Natural killer cell (primary cell): ENCODE measurements around the gene DYNC1LI1. TPM values are rescaled to one million over a fixed set of nuclear protein-coding genes. Genes with fewer than 3 reads are reported as not detected.

Experiments used
- ATAC-seq, 3 donors: fragments of 150-1000 bp in 2 of 3; fragments of 200-7000 bp in 1 of 3; cut with Tn5 transposase; 1 replicate in 1 of 3; 2 replicates in 2 of 3; pipeline ENCODE4 v1.10.0; 2021; ENCODE audit warnings: mild to moderate bottlenecking in 2 of 3, moderate library complexity in 2 of 3
- DNase-seq, 2 donors: peaks; one replicate each; pipeline versions ENCODE4 v3.0.0 to v3.0.0-alpha.2; 2013 to 2021; ENCODE audit warnings: mixed read lengths in 1 of 2
- H3K27ac ChIP-seq: one replicate; pipeline ENCODE4 v1.5.1; 2013; ENCODE audit warnings: mild to moderate bottlenecking, low read length
- H3K27me3 ChIP-seq: one replicate; pipeline ENCODE4 v1.6.1; 2013; ENCODE audit warnings: low read length; ENCODE audit not compliant: control insufficient read depth, insufficient read depth
- H3K36me3 ChIP-seq: one replicate; pipeline ENCODE4 v1.6.1; 2013; ENCODE audit warnings: low read length; ENCODE audit not compliant: control insufficient read depth, insufficient read depth
- H3K4me1 ChIP-seq: one replicate; pipeline ENCODE4 v1.6.1; 2013; ENCODE audit warnings: low read length; ENCODE audit not compliant: control insufficient read depth, insufficient read depth
- H3K4me3 ChIP-seq: one replicate; pipeline ENCODE4 v1.5.1; 2013; ENCODE audit warnings: low read length
- H3K9me3 ChIP-seq: one replicate; pipeline ENCODE4 v1.6.1; 2013; ENCODE audit warnings: low read length; ENCODE audit not compliant: control insufficient read depth, insufficient read depth
- H3K27ac Mint-ChIP-seq, 2 donors: one replicate each; pipeline ENCODE4 v1.8.0; 2022; ENCODE audit warnings: mild to moderate bottlenecking in 2 of 2, mixed read lengths in 2 of 2, moderate library complexity in 1 of 2
- H3K27me3 Mint-ChIP-seq, 2 donors: one replicate each; pipeline ENCODE4 v1.8.0; 2022; ENCODE audit warnings: low read depth in 2 of 2, mixed read lengths in 2 of 2
- H3K36me3 Mint-ChIP-seq: one replicate; pipeline ENCODE4 v1.8.0; 2022; ENCODE audit warnings: mixed read lengths
- H3K4me1 Mint-ChIP-seq, 2 donors: one replicate each; pipeline ENCODE4 v1.8.0; 2022; ENCODE audit warnings: mixed read lengths in 2 of 2
- H3K4me3 Mint-ChIP-seq: one replicate; pipeline ENCODE4 v1.8.0; 2022; ENCODE audit warnings: mild to moderate bottlenecking, moderate library complexity, mixed read lengths
- H3K9me3 Mint-ChIP-seq, 2 donors: one replicate each; pipeline ENCODE4 v1.8.0; 2022; ENCODE audit warnings: mixed read lengths in 2 of 2
- WGBS: methylation state at CpG from one replicate; pipeline ENCODE4 v1.1.7; 2013; ENCODE audit warnings: missing lambda C conversion rate; ENCODE audit not compliant: insufficient coverage; 5-methylcytosine and 5-hydroxymethylcytosine counted together
- intact Hi-C: fragments of 100-400 bp; cut with micrococcal nuclease; formaldehyde crosslinking; loops from one replicate; pipeline ENCODE4 v1.14.2; 2022
- total RNA-seq, 4 donors: library from RNA; stranded (reverse); fragments of 120-200 nt in 1 of 4; gene quantifications; one replicate each; pipeline versions ENCODE4 v1.2.3 to v1.2.4, GENCODE V29; 2013 to 2022
- TF ChIP-seq, protein P1 (sequence below): fragments of 200-600 bp; IDR thresholded peaks from one replicate; pipeline ENCODE4 v1.8.0; 2022; ENCODE audit warnings: antibody characterized with exemption

The DYNC1LI1 gene
- total RNA-seq, 3 donors from 2014 or later (not counting 1 experiment from before 2014, with no cell fraction given): 35.9 to 49.2 (median 39.9) TPM

DNA sequence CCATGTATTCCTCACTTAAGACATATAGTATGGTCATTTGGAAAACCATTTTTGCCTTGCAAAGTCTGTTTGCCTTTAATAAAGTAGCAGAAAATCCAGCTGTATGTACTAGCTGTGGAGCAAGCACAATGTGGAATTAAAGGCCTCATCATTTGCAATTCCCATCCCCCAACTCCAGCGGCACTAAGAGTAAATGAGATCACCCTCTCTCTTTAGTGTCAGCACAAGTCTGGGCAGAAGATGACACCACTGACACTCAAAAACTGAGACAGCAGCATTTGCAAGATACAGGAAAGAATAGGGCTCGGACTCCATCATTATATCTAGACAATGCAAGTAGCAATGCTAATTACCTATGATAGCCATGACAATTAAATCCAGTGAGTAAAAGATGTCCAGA lies 24.7 kb upstream of the DYNC1LI1 start:
- Histone ChIP-seq H3K9me3 (no peaks in the 10 kb centered on the region), H3K36me3 (no peaks in the 10 kb centered on the region), H3K4me3 (no peak overlapping the region), H3K4me1 (no peaks in the 10 kb centered on the region), H3K27ac (no peak overlapping the region), H3K27me3 (no peaks in the 10 kb centered on the region)
- ATAC-seq (no peak), DNase-seq (no peak)
- H3K4me3 Mint-ChIP-seq: no peak overlapping the region
- no peaks in the 10 kb centered on the region for H3K4me1 Mint-ChIP-seq
- TF ChIP-seq, protein P1, sequence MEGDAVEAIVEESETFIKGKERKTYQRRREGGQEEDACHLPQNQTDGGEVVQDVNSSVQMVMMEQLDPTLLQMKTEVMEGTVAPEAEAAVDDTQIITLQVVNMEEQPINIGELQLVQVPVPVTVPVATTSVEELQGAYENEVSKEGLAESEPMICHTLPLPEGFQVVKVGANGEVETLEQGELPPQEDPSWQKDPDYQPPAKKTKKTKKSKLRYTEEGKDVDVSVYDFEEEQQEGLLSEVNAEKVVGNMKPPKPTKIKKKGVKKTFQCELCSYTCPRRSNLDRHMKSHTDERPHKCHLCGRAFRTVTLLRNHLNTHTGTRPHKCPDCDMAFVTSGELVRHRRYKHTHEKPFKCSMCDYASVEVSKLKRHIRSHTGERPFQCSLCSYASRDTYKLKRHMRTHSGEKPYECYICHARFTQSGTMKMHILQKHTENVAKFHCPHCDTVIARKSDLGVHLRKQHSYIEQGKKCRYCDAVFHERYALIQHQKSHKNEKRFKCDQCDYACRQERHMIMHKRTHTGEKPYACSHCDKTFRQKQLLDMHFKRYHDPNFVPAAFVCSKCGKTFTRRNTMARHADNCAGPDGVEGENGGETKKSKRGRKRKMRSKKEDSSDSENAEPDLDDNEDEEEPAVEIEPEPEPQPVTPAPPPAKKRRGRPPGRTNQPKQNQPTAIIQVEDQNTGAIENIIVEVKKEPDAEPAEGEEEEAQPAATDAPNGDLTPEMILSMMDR: no peak
- no peaks in the 10 kb centered on the region for H3K36me3 Mint-ChIP-seq
- H3K9me3 Mint-ChIP-seq: no peaks in the 10 kb centered on the region
- H3K27me3 Mint-ChIP-seq: peaks cover 5 to 19% of the 10 kb centered on the region in 2 donors
- intact Hi-C loops: no loop called here
- 90% methylated on average over 2 of the region's 2 CpGs for WGBS
- no peak overlapping the region for H3K27ac Mint-ChIP-seq

DNA sequence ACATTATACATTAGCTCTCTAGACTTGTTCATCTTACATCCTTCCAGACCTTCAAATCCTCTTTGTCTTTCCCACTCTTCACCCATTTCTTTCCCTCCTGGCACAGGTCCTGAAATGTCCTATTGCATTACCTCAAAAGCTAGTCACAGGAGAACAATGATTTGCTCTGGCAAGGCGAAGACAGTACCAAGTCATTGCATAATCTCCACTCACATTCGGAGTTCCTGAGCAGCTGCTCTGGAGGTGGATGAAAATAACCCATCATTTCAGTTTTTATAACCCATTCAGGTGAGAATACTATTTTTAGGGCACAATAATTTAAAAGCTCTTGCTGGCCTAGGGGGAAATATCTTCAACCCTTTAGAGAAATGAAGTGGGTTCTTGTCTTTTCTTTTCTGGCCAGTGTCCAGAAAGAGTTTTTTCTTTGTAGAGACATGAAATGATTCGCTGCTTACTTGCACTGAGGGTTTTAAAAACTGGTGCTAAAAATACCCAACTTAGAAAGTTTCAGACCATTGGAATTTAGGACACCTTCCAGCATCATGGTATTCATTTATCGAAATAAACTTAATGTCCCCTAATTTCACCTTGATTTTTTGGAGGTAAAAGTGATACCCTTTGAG lies 23.4 kb upstream of the DYNC1LI1 start:
- ATAC-seq (no peak), DNase-seq (no peak)
- no peak overlapping the region for H3K4me3 Mint-ChIP-seq
- Histone ChIP-seq H3K36me3 (no peaks in the 10 kb centered on the region), H3K4me3 (no peak overlapping the region), H3K27me3 (no peaks in the 10 kb centered on the region), H3K27ac (no peak overlapping the region), H3K9me3 (no peaks in the 10 kb centered on the region), H3K4me1 (no peaks in the 10 kb centered on the region)
- H3K4me1 Mint-ChIP-seq: no peaks in the 10 kb centered on the region
- intact Hi-C loops: no loop called here
- H3K27me3 Mint-ChIP-seq: peaks cover 5 to 7% of the 10 kb centered on the region in 2 donors
- no peaks in the 10 kb centered on the region for H3K36me3 Mint-ChIP-seq
- no peaks in the 10 kb centered on the region for H3K9me3 Mint-ChIP-seq
- no peak overlapping the region for H3K27ac Mint-ChIP-seq
- WGBS: 69% methylated on average over 3 of the region's 4 CpGs
- TF ChIP-seq, protein P1: no peak

DNA sequence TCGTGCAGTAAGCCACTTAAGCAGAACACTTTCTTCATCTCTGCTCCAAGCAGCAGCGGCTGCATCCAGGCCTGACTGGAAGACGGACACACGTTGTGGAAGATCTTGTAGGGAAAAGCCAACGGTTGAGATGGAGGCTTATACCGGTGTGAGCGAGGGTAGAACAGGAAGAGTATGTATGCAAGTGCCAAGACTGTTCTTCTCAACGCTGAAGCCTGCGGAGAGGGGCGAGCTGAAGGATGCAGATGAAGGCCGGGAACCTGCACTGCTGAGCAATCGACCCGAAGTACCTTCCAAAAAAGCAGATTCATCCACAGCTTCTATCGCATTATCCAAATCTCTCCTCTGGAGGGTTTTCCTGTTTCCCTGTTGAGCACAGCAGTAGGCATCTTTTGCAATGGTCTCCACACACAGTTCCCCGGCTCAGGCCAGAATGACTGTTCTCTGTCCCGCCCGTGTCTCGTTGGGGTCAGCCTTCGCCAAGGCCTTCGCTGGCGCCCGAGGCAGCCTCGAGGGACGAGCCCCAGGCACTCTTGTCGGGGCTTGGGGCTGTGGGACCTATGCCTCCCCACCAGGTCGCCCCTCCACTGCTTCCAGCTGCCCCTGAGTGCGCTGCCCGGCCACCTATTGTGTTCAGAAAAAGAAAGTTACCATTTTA lies 22.2 kb upstream of the DYNC1LI1 start:
- no peak for ATAC-seq

More for the DNA sequence above, 22.2 kb upstream of the DYNC1LI1 start:
- H3K4me1 Mint-ChIP-seq: no peaks in the 10 kb centered on the region
- no peaks in the 10 kb centered on the region for H3K36me3 ChIP-seq
- H3K4me3 ChIP-seq: no peak overlapping the region
- intact Hi-C loops: no loop called here
- no peaks in the 10 kb centered on the region for H3K4me1 ChIP-seq
- peaks cover 3 to 5% of the 10 kb centered on the region in 2 donors for H3K27me3 Mint-ChIP-seq
- H3K27ac ChIP-seq: no peak overlapping the region
- H3K27me3 ChIP-seq: no peaks in the 10 kb centered on the region
- H3K9me3 ChIP-seq: no peaks in the 10 kb centered on the region
- no peak for DNase-seq
- WGBS: 82% methylated on average over 26 of the region's 28 CpGs
- H3K4me3 Mint-ChIP-seq: no peak overlapping the region
- TF ChIP-seq, protein P1: no peak
- H3K9me3 Mint-ChIP-seq: no peaks in the 10 kb centered on the region
- H3K27ac Mint-ChIP-seq: no peak overlapping the region
- no peaks in the 10 kb centered on the region for H3K36me3 Mint-ChIP-seq
